ENCODE data around the gene KCNH1.
"Not testable (repeated sequence)": the region's sequence is repeated elsewhere in the genome, so short reads cannot be mapped to it uniquely, and the experiment has no call there.

KCNH1 gene

DNA sequence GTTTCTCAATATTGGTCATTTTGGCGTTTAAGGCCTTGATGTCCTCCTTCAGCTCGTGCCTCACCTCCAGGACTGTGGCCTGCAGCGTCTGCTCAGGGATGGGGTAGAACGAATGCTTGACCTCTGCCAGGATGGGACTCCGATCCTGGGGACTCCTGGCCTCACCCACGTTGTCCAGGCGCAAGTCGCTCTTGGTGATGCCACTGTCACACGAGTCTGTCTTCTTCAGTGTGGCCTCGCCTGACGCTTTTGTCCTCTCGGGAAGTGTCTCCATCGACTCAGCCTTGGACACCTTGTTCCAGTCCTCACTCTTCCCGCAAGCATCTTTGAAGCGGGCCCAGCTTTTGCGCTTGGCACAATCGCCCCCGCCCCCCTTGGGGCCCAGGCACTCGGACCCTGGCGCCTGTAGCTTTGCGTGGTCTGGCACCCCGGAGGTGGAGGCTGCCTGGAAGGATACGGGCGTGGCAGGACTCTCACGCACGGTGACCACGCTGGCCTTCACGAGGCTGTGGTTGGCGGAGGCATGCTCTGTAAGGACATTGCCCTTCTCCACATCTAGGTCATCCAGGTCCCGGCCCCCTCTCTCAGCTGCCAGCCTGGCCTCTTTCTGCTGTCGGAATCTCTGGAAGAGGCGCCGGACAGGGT lies 450.4 kb downstream of the KCNH1 start:
- no peak for DNase-seq
- Mint-ChIP-seq H3K36me3 (ENCODE audit: low read depth) (no peaks in the 10 kb centered on the region), H3K9me3 (no peaks in the 10 kb centered on the region), H3K27me3 (no peaks in the 10 kb centered on the region), H3K4me1 (peaks cover 17% of the 10 kb centered on the region), H3K4me3 (no peak overlapping the region), H3K27ac (no peak overlapping the region)
- ATAC-seq, result no peak

DNA sequence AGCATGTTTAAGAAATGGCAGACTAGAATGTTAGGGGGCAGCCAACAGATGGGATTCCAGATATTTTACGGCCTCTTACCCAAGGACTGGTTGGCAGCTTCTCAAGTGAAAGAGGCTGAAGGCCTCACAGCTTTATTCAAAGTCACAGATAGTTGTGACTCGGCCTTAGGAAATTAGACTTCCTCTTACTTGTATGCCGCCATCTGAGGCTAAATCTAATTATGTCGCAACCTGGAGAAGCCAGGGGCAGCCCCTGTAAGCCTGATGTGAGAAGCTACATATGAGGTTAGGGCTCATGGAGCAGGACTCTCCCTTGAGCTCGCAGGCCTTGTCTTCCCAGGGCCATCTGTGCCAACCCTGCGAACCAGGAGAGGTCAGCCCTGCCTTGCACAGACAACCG lies 452.8 kb downstream of the KCNH1 start:
- H3K27me3 Mint-ChIP-seq, result no peaks in the 10 kb centered on the region
- no peak for ATAC-seq
- no peak overlapping the region for H3K27ac Mint-ChIP-seq
- H3K36me3 Mint-ChIP-seq (ENCODE audit: low read depth), result no peaks in the 10 kb centered on the region
- no peaks in the 10 kb centered on the region for H3K9me3 Mint-ChIP-seq
- no peak for DNase-seq
- peaks cover 9% of the 10 kb centered on the region for H3K4me1 Mint-ChIP-seq
- no peak overlapping the region for H3K4me3 Mint-ChIP-seq

DNA sequence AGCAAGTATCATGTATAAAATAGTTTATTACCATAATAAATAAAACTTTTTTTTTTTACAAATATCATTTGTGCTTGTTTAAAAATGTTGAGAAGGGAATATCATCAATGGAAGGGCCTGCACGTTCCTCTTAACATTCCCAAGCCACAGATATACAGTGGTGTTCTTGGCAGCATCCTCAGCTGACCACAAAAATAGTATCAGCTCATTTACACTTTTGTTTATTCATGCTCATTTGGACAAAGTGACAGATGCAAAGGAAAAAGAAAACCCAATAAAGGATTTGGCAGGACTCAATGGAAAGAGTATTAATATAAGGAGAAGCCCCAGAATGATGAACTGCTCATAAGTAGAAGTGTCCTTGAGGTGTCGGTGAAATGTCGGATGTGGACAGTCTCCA lies 455.6 kb downstream of the KCNH1 start:
- H3K4me3 Mint-ChIP-seq, result no peak overlapping the region
- H3K36me3 Mint-ChIP-seq (ENCODE audit: low read depth), result no peaks in the 10 kb centered on the region
- no peaks in the 10 kb centered on the region for H3K9me3 Mint-ChIP-seq
- no peak overlapping the region for H3K27ac Mint-ChIP-seq
- H3K4me1 Mint-ChIP-seq, result no peaks in the 10 kb centered on the region
- DNase-seq (no peak), ATAC-seq (no peak)
- no peaks in the 10 kb centered on the region for H3K27me3 Mint-ChIP-seq

DNA sequence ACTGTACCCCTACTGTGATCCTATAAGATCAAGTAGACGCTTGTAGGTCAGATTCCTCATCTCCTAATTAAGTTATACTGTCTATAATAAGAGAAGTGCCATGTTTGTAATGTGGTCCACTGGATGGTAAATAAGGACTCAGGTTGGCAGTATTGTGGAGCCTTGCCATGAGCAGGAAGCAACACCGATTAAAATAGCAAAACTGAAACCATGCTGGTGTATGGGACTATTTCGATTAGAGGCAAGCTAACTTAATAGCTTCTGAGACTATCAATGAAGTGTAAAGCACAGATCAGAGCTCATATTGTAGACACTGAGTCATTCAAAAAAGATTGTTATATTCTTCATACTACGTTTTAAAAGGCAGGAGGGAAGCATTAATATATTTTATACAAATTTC lies 456.4 kb downstream of the KCNH1 start:
- no peaks in the 10 kb centered on the region for H3K36me3 Mint-ChIP-seq (ENCODE audit: low read depth)
- DNase-seq (no peak), ATAC-seq (no peak)
- H3K4me3 Mint-ChIP-seq, result no peak overlapping the region
- H3K4me1 Mint-ChIP-seq, result no peaks in the 10 kb centered on the region
- no peaks in the 10 kb centered on the region for H3K27me3 Mint-ChIP-seq
- H3K27ac Mint-ChIP-seq, result no peak overlapping the region
- no peaks in the 10 kb centered on the region for H3K9me3 Mint-ChIP-seq

DNA sequence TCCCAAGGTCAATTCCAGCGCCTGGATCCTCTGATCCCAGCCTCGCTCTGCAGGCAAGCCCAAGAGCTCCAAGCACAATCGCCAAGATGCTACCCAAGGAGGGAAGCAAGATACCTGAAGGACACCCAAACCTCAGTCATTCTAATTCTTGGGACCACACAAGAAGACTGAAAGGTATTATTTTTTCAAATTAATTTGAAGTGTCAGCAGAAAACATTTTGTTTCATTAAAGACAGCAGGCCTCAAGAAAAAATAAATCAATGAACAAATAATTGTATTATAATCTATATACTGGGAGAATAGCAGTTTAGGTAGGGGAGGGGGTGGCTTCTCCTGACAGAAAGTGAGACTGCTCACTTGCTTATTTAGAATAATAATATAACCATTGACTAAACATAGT lies 457.4 kb downstream of the KCNH1 start:
- Mint-ChIP-seq H3K36me3 (ENCODE audit: low read depth) (no peaks in the 10 kb centered on the region), H3K27me3 (no peaks in the 10 kb centered on the region), H3K9me3 (no peaks in the 10 kb centered on the region), H3K4me3 (no peak overlapping the region), H3K27ac (no peak overlapping the region), H3K4me1 (no peaks in the 10 kb centered on the region)
- DNase-seq, result no peak
- ATAC-seq, result no peak

DNA sequence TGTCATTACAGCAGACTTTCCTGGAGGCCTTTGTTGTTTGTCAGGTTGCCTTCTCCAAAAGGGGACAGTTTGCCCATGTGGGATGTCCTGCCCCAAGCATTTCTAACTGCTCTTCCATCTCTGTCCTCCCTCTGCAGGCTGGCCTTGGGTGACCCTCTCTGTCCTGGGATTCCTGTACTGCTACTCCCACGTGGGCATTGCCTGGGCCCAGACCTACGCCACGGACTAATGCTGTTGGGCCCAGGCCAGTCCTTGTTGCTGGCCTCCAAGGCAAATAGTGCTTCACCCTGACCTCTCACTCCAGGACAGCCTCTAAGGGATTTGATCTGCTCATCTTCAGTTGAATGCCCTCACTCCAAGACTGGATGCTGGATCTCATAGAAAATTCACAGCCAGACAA lies 459.8 kb downstream of the KCNH1 start:
- no peaks in the 10 kb centered on the region for H3K36me3 Mint-ChIP-seq (ENCODE audit: low read depth)
- DNase-seq (no peak), ATAC-seq (no peak)
- H3K4me3 Mint-ChIP-seq, result no peak overlapping the region
- no peaks in the 10 kb centered on the region for H3K9me3 Mint-ChIP-seq
- no peaks in the 10 kb centered on the region for H3K27me3 Mint-ChIP-seq
- H3K27ac Mint-ChIP-seq, result no peak overlapping the region
- no peaks in the 10 kb centered on the region for H3K4me1 Mint-ChIP-seq

DNA sequence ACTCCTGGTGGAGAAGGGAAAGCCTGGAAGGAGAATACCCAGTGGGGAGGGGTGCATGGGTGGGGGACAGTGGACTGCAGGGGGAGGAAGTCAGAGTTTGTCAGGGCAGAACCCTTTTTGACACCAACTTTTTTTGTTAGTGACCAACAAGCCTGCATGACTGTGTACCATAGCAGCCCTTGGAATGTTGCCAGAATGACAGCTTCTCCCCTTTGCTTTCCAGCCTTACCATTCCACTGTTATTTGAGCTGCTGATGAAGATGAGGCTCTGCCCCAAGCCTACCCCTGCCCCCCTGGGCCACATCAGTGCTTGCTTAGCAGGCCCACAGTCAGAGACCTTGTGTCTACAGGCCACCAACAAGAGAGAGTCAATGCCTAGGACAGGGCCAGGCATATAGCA lies 464.0 kb downstream of the KCNH1 start:
- H3K4me1 Mint-ChIP-seq, result no peaks in the 10 kb centered on the region

DNA sequence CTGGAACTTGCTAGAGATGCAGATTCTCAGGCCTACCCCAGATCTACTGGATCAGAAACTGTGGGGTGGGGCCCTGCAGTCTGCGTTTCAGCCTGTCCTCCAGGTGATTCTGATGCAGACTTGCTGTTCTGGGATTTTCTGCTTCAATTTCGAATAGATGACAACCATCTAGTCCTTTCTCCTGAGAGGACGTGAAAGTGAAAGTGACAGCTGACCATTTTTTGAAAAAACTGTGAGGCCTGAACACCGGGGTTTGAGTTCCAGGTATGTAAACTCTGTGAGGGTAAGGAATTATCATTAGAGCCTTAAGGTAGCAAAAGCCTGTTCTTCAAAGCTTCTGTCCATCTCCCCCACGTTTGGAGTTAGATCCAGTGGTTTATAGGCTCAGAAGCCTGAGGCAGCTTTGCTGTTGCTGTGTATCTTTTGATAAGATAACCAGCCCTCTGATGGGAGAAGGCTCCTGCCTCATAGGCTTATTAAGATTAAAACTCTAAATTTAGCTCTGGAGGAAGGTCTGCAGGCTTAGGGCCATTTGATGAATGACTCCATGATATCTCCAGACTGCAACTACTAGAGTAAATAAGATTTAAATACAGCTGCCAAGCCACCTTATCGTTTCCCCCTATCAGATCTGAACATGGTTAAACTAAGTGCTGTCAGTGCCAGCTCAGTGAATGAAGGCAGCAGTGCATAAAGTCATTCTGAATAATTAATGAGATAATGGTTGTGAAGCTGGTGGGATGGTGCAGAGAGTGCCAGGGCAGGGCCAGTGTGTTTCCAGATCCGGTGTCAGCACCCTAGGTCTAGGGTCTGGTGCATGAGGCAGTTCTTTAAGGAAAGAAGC lies 470.0 kb downstream of the KCNH1 start:
- H3K27ac Mint-ChIP-seq, result no peak overlapping the region
- no peaks in the 10 kb centered on the region for H3K9me3 Mint-ChIP-seq
- no peak for DNase-seq

More for the DNA sequence above, 464.0 kb downstream of the KCNH1 start:
- no peak for ATAC-seq
- no peaks in the 10 kb centered on the region for H3K27me3 Mint-ChIP-seq
- no peaks in the 10 kb centered on the region for H3K36me3 Mint-ChIP-seq (ENCODE audit: low read depth)
- H3K27ac Mint-ChIP-seq, result no peak overlapping the region
- no peaks in the 10 kb centered on the region for H3K9me3 Mint-ChIP-seq
- no peak for DNase-seq
- no peak overlapping the region for H3K4me3 Mint-ChIP-seq

DNA sequence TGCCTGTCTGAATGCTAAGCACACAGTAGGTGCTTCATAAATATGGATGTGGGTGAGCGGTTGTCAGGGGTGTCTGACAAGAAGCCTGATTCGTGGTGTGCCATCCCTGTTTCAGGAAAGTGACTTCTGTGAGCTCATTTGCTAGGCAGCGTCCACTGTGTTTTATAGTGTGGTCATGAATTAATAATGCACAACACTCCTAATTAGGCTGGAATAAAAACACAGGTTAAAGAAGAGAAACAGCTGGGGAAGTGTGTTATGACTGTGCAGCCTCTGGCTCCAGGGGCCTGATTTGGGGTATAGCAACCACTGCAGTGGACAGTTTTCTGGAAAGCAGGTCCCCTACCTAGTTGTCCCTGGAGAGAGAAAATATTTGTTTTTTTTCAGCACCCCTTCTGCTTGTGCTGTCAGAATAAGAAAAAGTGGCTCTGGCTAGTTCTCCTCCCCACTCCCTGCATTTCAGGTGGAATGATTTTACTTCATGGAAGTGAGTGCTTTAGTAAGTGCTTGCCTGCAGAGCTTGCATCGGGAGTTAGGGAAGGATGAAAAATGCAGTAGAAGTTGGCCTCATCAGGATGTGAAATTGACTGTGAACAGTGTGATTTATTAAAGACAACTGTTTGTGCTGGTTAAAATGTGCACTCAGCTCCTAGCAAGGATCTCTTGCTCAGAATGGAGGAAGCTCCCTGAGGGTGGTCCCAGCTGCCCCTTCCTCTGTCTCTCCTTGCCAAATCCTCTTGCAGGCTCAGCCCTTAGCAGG lies 471.5 kb downstream of the KCNH1 start:
- Mint-ChIP-seq H3K27me3 (no peaks in the 10 kb centered on the region), H3K4me3 (no peak overlapping the region), H3K27ac (no peak overlapping the region), H3K36me3 (ENCODE audit: low read depth) (no peaks in the 10 kb centered on the region), H3K9me3 (peaks cover 7% of the 10 kb centered on the region), H3K4me1 (no peaks in the 10 kb centered on the region)
- ATAC-seq (no peak), DNase-seq (no peak)

More for the DNA sequence above, 470.0 kb downstream of the KCNH1 start:
- Mint-ChIP-seq H3K36me3 (ENCODE audit: low read depth) (no peaks in the 10 kb centered on the region), H3K27me3 (no peaks in the 10 kb centered on the region), H3K4me3 (no peak overlapping the region), H3K4me1 (no peaks in the 10 kb centered on the region)
- ATAC-seq, result no peak

DNA sequence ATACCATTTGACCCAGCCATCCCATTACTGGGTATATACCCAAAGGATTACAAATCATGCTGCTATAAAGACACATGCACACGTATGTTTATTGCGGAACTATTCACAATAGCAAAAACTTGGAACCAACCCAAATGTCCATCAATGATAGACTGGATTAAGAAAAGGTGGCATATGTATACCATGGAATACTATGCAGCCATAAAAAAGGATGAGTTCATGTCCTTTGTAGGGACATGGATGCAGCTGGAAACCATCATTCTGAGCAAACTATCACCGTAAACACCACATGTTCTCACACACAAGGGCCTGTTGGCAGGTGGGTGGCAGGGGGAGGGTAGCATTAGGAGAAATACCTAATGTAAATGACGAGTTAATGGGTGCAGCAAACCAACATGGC lies 472.4 kb downstream of the KCNH1 start:
- not testable (repeated sequence) for H3K4me1 Mint-ChIP-seq; ATAC-seq; H3K36me3 Mint-ChIP-seq (ENCODE audit: low read depth); DNase-seq; H3K27me3 Mint-ChIP-seq; H3K27ac Mint-ChIP-seq; H3K9me3 Mint-ChIP-seq; H3K4me3 Mint-ChIP-seq

DNA sequence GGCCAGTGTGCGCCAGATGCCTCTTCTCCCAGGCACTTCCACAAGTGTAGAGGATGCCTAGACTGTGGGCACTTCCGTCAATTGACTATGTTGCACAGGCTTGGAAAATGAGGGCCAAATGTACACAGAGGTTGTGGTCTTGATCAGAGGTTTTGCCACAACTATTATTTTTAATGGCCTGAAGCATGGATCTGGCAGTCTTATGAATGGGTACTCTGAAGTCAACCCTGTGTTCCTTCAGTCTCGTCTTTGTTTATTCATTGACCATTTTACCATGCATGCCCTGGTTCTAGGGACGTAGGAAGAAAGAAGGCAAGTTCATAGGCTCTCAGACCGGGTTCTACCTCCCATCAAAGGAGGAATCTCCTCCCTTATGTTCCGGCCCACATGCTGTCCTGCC lies 476.1 kb downstream of the KCNH1 start:
- ATAC-seq, result no peak
- no peaks in the 10 kb centered on the region for H3K4me1 Mint-ChIP-seq
- no peaks in the 10 kb centered on the region for H3K27me3 Mint-ChIP-seq
- H3K27ac Mint-ChIP-seq, result no peak overlapping the region
- H3K4me3 Mint-ChIP-seq, result no peak overlapping the region
- no peak for DNase-seq
- H3K9me3 Mint-ChIP-seq, result peaks cover 12% of the 10 kb centered on the region
- H3K36me3 Mint-ChIP-seq (ENCODE audit: low read depth), result no peaks in the 10 kb centered on the region

DNA sequence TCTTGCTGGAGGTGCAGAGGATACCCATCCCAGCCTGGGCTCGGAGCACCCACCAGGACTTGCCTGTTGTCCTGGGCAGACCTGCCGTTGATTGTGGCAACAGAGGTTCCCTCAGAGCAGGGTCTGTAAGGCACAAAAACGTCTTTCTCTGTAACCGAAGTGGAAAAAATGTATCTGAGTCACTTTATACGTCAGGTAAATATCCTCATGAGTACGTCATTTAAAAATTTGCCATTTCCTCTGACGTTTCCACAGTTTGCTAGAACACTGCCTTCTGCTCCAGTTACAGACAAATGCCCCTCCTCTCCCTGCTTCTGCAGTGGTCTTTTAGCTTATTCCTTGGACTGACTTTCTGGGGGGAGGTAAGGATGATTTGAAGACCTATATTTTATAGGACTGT lies 478.4 kb downstream of the KCNH1 start:
- Mint-ChIP-seq H3K4me1 (no peaks in the 10 kb centered on the region), H3K9me3 (peaks cover 12% of the 10 kb centered on the region), H3K36me3 (ENCODE audit: low read depth) (no peaks in the 10 kb centered on the region), H3K4me3 (no peak overlapping the region), H3K27me3 (no peaks in the 10 kb centered on the region), H3K27ac (no peak overlapping the region)
- no peak for ATAC-seq
- DNase-seq, result no peak

DNA sequence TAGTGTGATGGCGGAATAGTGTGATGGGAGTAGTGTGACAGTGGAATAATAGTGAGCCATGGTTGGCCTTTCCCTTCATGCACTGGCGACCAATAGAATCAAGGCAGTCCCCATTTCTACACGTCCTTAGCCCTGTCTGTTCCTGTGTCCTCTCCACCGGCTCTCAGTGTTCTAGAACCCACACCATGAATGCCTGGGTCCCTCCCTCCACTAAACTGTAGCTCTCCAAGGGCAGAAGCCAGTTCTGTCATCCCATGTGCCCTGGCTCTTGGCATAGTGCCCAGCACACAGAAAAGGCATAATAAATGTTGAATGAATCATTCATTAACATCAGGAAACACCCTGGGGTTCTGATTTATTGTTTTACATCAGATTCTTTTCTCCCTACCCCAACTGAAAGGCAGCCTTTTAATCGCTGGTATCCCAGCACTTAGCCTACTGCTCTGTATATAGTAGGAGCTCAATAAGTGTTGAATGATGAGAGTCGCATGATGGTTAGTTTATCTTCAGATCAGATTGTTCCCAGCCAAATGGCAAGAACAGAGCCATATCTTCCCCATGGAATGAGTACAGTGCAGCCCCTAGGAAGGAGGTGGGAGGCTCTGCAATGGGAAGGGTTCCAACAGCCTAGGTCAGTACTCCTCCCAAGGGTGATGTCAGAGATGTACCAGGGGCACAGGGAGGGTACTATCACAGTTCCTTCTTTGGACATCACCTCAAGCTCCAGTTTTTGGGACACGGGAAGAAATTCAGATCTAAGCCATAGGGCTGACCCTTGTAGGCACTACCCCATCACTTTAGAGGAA lies 479.6 kb downstream of the KCNH1 start:
- DNase-seq, result peak; percentile 4
- Mint-ChIP-seq H3K36me3 (ENCODE audit: low read depth) (no peaks in the 10 kb centered on the region), H3K27me3 (no peaks in the 10 kb centered on the region), H3K27ac (no peak overlapping the region), H3K9me3 (peaks cover 12% of the 10 kb centered on the region), H3K4me3 (no peak overlapping the region), H3K4me1 (no peaks in the 10 kb centered on the region)
- peak; percentile 47 for ATAC-seq

DNA sequence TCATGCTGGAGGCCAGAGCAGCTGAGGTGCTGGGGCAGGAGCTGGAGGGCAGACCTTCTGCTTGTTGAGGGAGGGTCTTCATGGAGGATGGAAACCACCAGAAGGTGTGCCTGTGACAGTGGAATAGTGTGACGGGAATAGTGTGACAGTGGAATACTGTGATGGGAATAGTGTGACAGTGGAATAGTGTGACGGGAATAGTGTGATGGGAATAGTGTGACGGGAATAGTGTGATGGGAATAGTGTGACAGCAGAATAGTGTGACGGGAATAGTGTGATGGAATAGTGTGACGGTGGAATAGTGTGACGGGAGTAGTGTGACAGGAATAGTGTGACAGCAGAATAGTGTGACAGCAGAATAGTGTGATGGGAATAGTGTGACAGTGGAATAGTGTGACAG lies 480.2 kb downstream of the KCNH1 start:
- peaks cover 11% of the 10 kb centered on the region for H3K9me3 Mint-ChIP-seq
- DNase-seq (no peak), ATAC-seq (peak; percentile 44)
- no peaks in the 10 kb centered on the region for H3K27me3 Mint-ChIP-seq
- no peak overlapping the region for H3K27ac Mint-ChIP-seq
- H3K4me3 Mint-ChIP-seq, result no peak overlapping the region
- H3K36me3 Mint-ChIP-seq (ENCODE audit: low read depth), result no peaks in the 10 kb centered on the region
- no peaks in the 10 kb centered on the region for H3K4me1 Mint-ChIP-seq
